ENCODE data around the gene UBE2U. TPM values are rescaled to one million over a fixed set of nuclear protein-coding genes. Genes with fewer than 3 reads are reported as not detected.

Gene UBE2U
- total and polyA plus RNA-seq, 7 donors: not detected

DNA sequence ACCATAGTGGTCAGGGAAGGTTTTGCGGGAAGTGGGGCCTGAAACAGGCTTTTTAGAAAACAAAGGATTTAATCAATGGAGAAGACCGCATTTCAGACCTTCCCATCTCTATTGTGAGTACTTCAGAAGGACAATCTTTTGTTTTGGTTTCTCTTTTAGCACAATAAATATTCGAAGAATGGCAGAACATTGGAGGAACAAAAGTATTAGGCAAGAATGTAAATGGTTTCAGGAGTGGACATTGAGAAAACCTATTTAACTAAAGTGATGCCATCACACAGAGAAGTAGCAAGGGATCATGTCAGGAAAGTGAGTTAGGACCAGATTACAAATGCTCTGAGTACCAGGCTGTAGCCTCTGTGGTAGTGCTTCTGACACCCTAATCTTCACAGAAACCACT is 26.8 kb upstream of the UBE2U start:
- intact Hi-C loops (cut with DNase I): no loop called here
- Histone ChIP-seq H3K36me3 (peaks cover 6 to 19% (median 13%) of the 10 kb centered on the region in 4 donors), H3K4me1 (peaks cover 0 to 15% (median 13%) of the 10 kb centered on the region in 4 donors), H3K27ac (no peak overlapping the region), H3K27me3 (no peaks in the 10 kb centered on the region), H3K9me3 (no peaks in the 10 kb centered on the region), H3K4me3 (no peak overlapping the region)
- TF ChIP-seq, protein P1, sequence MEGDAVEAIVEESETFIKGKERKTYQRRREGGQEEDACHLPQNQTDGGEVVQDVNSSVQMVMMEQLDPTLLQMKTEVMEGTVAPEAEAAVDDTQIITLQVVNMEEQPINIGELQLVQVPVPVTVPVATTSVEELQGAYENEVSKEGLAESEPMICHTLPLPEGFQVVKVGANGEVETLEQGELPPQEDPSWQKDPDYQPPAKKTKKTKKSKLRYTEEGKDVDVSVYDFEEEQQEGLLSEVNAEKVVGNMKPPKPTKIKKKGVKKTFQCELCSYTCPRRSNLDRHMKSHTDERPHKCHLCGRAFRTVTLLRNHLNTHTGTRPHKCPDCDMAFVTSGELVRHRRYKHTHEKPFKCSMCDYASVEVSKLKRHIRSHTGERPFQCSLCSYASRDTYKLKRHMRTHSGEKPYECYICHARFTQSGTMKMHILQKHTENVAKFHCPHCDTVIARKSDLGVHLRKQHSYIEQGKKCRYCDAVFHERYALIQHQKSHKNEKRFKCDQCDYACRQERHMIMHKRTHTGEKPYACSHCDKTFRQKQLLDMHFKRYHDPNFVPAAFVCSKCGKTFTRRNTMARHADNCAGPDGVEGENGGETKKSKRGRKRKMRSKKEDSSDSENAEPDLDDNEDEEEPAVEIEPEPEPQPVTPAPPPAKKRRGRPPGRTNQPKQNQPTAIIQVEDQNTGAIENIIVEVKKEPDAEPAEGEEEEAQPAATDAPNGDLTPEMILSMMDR (IDR thresholded peaks at IDR 0.05): no peak
- TF ChIP-seq POLR2A (IDR thresholded peaks at IDR 0.05): no peak
- TF ChIP-seq EP300 (IDR thresholded peaks at IDR 0.05): no peak
- no peak for DNase-seq
- WGBS, 2 donors: 77 to 83% methylated on average over 3 of the region's 3 CpGs

DNA sequence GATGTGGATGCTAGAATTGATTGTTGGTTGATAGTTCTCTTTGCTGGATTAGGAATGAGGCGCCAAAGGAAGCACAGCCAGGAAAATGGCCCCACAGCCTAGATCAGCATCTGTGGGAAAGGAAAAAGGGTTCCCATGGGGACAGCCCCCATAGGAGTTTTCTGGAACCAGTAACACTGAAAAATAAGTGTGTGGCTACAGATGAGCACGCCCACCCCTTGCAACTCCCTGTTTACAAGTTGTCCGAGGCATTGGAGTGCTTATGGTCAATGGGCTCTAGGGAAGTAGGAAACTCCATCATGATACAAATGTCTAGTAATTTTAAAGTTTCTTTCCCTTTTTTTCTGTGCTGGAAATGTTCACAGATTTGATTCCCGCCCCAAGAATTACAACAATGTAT is 23.8 kb upstream of the UBE2U start:
- no peaks in the 10 kb centered on the region for H3K27me3 ChIP-seq
- H3K4me1 ChIP-seq: peaks cover 0 to 13% (median 7%) of the 10 kb centered on the region in 4 donors
- H3K27ac ChIP-seq: no peak overlapping the region
- DNase-seq: no peak
- H3K4me3 ChIP-seq: no peak overlapping the region
- peaks cover 6 to 19% (median 13%) of the 10 kb centered on the region in 4 donors for H3K36me3 ChIP-seq
- H3K9me3 ChIP-seq: no peaks in the 10 kb centered on the region
- no peak for TF ChIP-seq EP300 (IDR thresholded peaks at IDR 0.05)
- TF ChIP-seq, protein P1 (IDR thresholded peaks at IDR 0.05): no peak
- TF ChIP-seq POLR2A (IDR thresholded peaks at IDR 0.05): no peak
- no peak for TF ChIP-seq POLR2AphosphoS5 (IDR thresholded peaks at IDR 0.05)
- WGBS, 2 donors: 90% methylated on average over 4 of the region's 4 CpGs
- intact Hi-C loops (cut with DNase I): no loop called here

DNA sequence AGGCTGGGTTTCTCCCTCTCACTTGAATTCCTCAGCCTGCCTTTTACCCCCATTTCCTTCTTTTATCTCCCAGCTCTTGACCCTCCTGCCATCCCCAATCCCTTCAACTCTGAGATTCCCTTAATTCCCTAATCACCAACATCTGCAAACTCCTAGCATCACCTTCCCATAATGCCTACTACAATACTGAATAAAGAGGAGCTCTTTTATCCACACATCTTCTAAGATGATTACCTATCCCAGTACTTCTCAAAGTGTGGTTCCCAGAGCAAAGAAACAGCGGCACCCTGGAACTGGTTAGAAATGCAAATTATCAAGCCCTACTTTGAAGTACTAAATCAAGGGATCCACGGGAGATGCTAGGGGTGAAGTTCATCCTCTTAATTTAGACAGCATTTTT is 21.2 kb upstream of the UBE2U start:
- H3K36me3 ChIP-seq: peaks cover 4 to 19% (median 10%) of the 10 kb centered on the region in 4 donors
- H3K27me3 ChIP-seq: no peaks in the 10 kb centered on the region
- no peak overlapping the region for H3K4me3 ChIP-seq
- no peaks in the 10 kb centered on the region for H3K9me3 ChIP-seq
- peaks cover 0 to 13% (median 7%) of the 10 kb centered on the region in 4 donors for H3K4me1 ChIP-seq
- WGBS, 2 donors: 93% methylated on average over 2 of the region's 2 CpGs
- DNase-seq: no peak
- TF ChIP-seq POLR2AphosphoS5 (IDR thresholded peaks at IDR 0.05) (no peak), POLR2A (IDR thresholded peaks at IDR 0.05) (no peak), EP300 (IDR thresholded peaks at IDR 0.05) (no peak)
- TF ChIP-seq, protein P1 (IDR thresholded peaks at IDR 0.05): no peak
- no peak overlapping the region for H3K27ac ChIP-seq
- intact Hi-C loops (cut with DNase I): no loop called here

DNA sequence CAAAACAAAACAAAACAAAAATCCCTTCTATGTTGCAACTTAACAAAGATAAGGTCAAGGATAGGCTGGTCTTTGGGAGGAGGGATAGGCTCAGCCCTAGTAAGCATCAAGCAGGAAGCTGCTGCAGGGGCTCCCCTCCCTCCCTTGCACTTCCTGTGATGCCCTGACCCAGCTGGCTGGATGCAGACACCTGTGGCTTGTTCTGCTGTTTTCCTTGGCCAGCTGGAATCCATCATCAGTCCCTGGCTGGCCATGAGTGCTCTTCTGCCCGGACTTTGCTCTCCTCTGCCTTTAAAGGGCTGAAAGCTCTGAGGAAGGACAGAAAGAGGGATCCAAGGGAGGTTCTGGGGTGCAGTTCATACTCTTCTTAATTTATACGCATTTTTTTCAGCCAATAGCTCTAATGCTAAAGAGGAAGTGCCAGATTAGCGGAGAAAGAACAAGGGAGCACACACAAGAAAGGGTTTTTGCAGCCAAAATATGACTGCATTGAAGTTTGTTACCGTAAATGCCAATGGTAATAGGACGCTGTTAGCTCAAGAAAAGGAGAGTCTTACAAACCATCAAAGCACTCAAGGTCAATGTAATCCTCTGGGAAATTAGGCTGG is 19.9 kb upstream of the UBE2U start:
- Histone ChIP-seq H3K4me1 (peaks cover 0 to 13% (median 7%) of the 10 kb centered on the region in 4 donors), H3K9me3 (no peaks in the 10 kb centered on the region), H3K4me3 (no peak overlapping the region), H3K36me3 (peaks cover 0 to 6% (median under 1%) of the 10 kb centered on the region in 4 donors), H3K27me3 (no peaks in the 10 kb centered on the region), H3K27ac (peak overlapping the region in 1 of 4 donors; percentile 14)
- DNase-seq: peak; percentile 81
- WGBS, 2 donors: 57 to 82% methylated on average over 5 of the region's 5 CpGs
- TF ChIP-seq EP300 (IDR thresholded peaks at IDR 0.05) (no peak), POLR2AphosphoS5 (IDR thresholded peaks at IDR 0.05) (peak in 3 of 4 donors; percentile 38 to 72 (median 60)), POLR2A (IDR thresholded peaks at IDR 0.05) (no peak)
- TF ChIP-seq, protein P1 (IDR thresholded peaks at IDR 0.05): no peak
- intact Hi-C loops (cut with DNase I): no loop called here

Measured in sigmoid colon (tissue), 7 donors.